GM21786 (cell line): ENCODE data around the gene SEC23B.

Experiments
- ATAC-seq: cut with Tn5 transposase; IDR thresholded peaks from one replicate; pipeline ENCODE4 v1.9.1; 2021; ENCODE audit not compliant: unreplicated experiment

Gene SEC23B

GRCh38 chr20:18587665-18588573 is 80.2 kb downstream of the SEC23B start, which contains the start of gene DTD1:
DTD1 (plus strand) TSS chr20:18588054; CDS start chr20:18588073, 19 bp downstream.
- ATAC-seq, result peak; percentile 95

GRCh38 chr20:18588574-18588933 is 80.8 kb downstream of the SEC23B start:
- ATAC-seq, result peak; percentile 11

GRCh38 chr20:18589941-18590674 is 82.4 kb downstream of the SEC23B start:
- no peak for ATAC-seq

- ATAC-seq, result no peak
Observed at GRCh38 chr20:18596270-18596669, 88.5 kb downstream of the SEC23B start.

GRCh38 chr20:18609741-18610140 is 102.0 kb downstream of the SEC23B start:
- no peak for ATAC-seq
